CD4-positive, alpha-beta T cell treated with Interferon gamma for 1 hour (primary cell): ENCODE data around the gene PTP4A2.

Experiments
- DNase-seq: peaks from one replicate; pipeline ENCODE4 v3.0.0-alpha.2; 2020

Gene PTP4A2

GRCh38 chr1:31883357-31883942, 54.7 kb downstream of the PTP4A2 start:
- DNase-seq = no peak

DNA sequence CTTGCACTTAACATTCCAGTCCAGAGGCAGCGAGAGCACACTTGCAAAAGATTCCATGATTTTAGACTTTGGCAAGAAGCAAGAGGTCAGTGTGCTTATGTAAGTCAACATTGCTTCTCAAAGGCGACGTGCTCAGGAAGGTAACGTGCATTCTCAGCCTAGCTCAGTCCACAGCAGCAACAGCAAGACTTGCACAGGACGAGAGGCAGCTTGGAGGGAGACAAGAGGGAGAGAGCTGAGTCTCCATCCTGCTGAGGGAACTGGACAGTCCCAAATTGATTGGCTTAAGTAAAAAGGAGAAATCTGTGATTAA, 56.5 kb downstream of the PTP4A2 start:
- no peak for DNase-seq

- DNase-seq = no peak
These were observed 57.0 kb downstream of the PTP4A2 start for GRCh38 chr1:31880957-31881687.

GRCh38 chr1:31879981-31880608, 58.1 kb downstream of the PTP4A2 start:
- DNase-seq = no peak

GRCh38 chr1:31878058-31878457, 60.1 kb downstream of the PTP4A2 start:
- no peak for DNase-seq

DNA sequence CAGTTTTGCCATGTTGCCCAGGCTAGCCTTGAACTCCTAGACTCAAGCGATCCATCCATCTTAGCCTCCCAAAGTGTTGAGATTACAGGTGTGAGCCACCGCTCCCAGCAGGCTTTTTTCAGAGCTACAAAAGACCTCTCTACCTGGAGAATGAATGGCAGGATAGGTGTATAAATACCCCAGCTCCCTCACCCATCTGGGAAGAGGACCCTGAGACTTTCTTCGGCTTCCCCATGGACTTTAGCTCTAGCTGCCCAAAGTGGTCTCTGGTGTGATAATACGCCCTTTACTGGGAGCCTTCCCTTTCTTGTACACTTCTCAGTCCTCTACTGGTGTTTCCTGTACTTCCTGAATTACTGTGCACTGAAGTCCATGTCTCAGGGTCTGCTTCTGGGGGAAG, 60.6 kb downstream of the PTP4A2 start:
- DNase-seq = no peak

- DNase-seq = no peak
These were observed 62.4 kb downstream of the PTP4A2 start for GRCh38 chr1:31875636-31876236.

- no peak for DNase-seq
These were observed 63.2 kb downstream of the PTP4A2 start for GRCh38 chr1:31874942-31875341.

- DNase-seq = peak; percentile 11
These were observed 65.2 kb downstream of the PTP4A2 start for GRCh38 chr1:31872658-31873636.

- DNase-seq = no peak
These were observed 66.5 kb downstream of the PTP4A2 start for GRCh38 chr1:31871703-31872102.

- no peak for DNase-seq
These were observed 68.0 kb downstream of the PTP4A2 start for GRCh38 chr1:31870086-31870736.

DNA sequence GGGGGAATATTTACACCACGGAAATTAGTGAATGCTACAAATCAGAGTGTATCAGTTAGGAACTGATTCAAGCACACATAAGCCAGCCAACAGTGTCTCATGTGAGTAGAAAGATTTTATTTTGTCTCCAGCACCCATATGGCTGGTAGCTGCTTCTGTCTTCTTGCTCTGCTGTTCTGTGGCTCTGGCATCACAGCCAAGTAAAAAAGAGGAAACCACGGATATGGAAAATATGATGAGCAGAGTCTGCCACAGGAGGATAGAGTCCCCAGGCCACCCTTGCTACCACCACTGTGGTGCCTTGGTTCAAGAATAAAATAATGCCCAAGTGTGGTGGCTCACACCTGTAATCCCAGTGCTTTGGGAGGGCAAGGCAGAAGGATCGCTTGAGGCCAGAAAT, 68.7 kb downstream of the PTP4A2 start:
- no peak for DNase-seq

GRCh38 chr1:31868862-31869261, 69.3 kb downstream of the PTP4A2 start:
- no peak for DNase-seq

GRCh38 chr1:31867546-31867945, 70.6 kb downstream of the PTP4A2 start:
- DNase-seq = no peak

DNA sequence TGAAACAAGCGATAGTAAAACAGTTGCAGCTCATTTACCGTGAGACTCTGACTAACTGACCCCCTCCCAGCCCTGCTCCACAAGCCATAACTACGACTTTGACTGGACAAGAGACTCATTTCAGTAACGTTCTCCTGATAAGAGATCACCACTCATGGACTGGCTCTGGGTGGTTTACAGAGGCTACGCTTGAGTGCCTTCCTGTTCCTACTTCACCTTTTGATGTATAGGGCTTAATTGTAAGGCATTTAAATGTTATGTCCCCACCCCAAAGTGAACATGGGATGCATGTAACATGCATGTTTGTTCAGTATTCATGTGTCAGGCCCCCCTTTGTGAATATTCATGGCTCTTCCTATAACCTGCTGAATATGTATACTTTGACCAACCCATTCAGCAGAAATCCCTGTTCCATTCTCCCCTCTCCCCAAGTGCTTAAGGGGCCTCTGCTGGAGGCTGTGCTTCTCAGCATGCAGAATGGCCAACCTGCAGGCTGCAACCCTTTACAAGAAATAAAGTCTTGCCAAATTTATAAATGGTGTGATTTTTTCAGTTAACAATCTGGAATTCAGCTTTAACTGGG, 71.6 kb downstream of the PTP4A2 start:
- DNase-seq = no peak

- DNase-seq = no peak
These were observed 72.3 kb downstream of the PTP4A2 start for GRCh38 chr1:31865728-31866449.

GRCh38 chr1:31862071-31862470, 76.1 kb downstream of the PTP4A2 start:
- DNase-seq = no peak

GRCh38 chr1:31861346-31861745, 76.8 kb downstream of the PTP4A2 start:
- no peak for DNase-seq

DNA sequence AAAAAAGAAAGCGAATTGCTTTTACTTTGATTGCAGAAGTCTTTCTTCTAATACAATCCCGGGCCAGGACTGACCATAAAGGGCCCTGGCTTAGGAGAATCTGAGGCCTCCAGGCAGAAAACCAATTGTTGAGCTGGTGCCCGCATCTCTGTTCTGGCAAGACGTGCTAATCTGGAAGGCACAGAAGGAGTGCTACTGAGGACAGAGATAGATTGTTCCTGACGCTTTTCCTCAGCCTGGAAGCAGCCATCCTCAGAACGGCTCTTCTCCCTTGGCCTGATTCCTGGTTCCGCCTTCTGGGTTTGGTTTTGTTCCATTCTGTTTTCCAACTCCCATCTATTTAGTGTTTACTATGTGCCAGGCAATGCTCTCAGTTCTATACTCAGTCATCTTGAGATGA, 77.6 kb downstream of the PTP4A2 start:
- no peak for DNase-seq

GRCh38 chr1:31859719-31860118, 78.4 kb downstream of the PTP4A2 start:
- no peak for DNase-seq

GRCh38 chr1:31859044-31859443, 79.1 kb downstream of the PTP4A2 start:
- no peak for DNase-seq
